Choroid plexus epithelial cell (primary cell): ENCODE data around the gene LRRC15.

ENCODE experiments used
- DNase-seq: peaks from one replicate; pipeline ENCODE4 v3.0.0-alpha.2; 2010; ENCODE audit warnings: low read depth
- H3K4me3 ChIP-seq: 2 replicates; pipeline ENCODE4 v1.5.1; 2011; ENCODE audit warnings: low read depth, mild to moderate bottlenecking, control low read depth, low read length, moderate library complexity
- TF ChIP-seq, protein P1 (sequence below): conservative IDR thresholded peaks from 2 replicates; pipeline ENCODE4 v1.5.1; 2011; ENCODE audit warnings: low read depth, mild to moderate bottlenecking, control low read depth, inconsistent platforms, low read length, moderate library complexity

The LRRC15 gene

DNA sequence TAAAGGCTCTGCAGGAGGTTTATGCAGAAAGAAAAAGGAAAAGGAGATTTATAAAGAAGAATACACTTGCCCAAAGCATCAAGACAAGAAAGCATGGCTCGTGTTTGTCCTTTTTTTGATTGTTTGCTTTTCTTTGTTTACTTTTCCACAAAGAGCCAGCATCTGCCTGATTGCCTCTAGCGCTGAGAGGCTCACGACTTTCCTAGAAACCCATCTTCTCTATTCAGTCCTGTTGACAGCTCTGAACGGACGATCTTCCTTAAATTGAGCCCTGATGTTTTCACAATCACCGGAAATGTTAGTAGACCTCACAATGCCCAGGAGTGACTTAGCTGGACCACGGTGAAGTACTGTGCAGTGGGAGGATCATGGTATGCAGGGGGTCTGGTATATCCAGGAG lies 17.1 kb upstream of the LRRC15 start:
- TF ChIP-seq, protein P1, sequence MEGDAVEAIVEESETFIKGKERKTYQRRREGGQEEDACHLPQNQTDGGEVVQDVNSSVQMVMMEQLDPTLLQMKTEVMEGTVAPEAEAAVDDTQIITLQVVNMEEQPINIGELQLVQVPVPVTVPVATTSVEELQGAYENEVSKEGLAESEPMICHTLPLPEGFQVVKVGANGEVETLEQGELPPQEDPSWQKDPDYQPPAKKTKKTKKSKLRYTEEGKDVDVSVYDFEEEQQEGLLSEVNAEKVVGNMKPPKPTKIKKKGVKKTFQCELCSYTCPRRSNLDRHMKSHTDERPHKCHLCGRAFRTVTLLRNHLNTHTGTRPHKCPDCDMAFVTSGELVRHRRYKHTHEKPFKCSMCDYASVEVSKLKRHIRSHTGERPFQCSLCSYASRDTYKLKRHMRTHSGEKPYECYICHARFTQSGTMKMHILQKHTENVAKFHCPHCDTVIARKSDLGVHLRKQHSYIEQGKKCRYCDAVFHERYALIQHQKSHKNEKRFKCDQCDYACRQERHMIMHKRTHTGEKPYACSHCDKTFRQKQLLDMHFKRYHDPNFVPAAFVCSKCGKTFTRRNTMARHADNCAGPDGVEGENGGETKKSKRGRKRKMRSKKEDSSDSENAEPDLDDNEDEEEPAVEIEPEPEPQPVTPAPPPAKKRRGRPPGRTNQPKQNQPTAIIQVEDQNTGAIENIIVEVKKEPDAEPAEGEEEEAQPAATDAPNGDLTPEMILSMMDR, result no peak
- no peak for DNase-seq
- H3K4me3 ChIP-seq, result no peak overlapping the region

DNA sequence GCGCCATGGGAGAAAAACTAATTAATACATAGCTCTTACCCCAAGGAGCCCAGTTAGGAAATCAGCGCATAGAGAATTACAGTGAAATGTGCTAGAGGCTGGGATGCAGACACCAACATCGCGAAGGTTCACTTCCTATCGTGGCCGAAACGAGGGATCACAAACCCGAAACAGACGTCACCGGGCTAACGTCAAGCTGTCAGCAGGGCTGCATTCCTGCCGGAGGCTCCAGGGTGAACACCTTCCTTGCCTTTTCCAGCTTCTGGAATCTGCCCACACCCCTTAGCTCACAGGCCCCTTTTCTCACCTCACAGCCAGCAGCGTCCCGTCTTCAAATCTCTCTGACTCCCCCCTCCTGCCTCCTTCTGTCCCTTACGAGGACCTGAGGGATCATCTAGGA lies 16.5 kb upstream of the LRRC15 start:
- DNase-seq, result no peak
- TF ChIP-seq, protein P1, result no peak
- H3K4me3 ChIP-seq, result no peak overlapping the region

DNA sequence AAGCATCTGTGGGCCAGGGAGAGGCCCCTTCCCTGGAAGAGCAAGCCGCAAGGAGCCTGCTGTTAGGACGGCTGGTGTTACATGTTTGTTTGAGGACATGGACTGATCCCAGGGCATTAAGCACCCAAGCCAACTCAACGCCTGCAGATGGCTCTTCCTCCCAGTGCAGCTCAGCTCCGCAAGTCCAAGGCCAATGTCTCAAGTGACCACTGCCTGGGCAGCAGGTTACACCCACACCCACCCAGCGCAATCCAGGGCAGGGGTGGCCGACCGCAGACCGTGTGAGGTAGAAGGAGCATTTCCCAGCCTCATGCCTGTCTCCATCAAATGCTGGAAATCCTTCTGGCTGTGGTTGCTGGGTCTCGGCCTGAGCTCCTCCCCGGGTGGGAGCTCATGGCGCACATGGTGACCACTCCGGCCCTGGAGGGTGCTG lies 15.0 kb upstream of the LRRC15 start:
- no peak overlapping the region for H3K4me3 ChIP-seq
- DNase-seq, result no peak
- TF ChIP-seq, protein P1, result no peak

DNA sequence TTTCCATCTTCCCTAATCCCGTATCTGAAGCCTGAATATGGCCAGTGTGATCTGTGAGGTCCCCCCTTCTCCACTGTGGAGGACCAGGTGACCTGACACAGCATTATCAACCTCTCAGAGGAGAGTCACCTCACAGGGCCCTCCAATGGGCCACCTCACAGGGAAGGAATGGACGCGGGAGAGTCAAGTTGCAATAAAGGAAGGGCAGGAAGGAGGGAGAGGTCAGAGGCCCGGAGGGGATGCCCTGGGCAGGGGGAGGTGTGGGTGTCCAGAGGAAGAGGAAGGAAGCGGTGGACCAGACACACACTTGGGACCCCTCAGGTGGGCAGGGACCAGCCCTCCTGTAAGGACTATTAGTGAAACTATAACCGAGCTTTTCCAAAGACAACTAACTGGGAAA lies 14.6 kb upstream of the LRRC15 start:
- DNase-seq, result no peak
- TF ChIP-seq, protein P1, result no peak

DNA sequence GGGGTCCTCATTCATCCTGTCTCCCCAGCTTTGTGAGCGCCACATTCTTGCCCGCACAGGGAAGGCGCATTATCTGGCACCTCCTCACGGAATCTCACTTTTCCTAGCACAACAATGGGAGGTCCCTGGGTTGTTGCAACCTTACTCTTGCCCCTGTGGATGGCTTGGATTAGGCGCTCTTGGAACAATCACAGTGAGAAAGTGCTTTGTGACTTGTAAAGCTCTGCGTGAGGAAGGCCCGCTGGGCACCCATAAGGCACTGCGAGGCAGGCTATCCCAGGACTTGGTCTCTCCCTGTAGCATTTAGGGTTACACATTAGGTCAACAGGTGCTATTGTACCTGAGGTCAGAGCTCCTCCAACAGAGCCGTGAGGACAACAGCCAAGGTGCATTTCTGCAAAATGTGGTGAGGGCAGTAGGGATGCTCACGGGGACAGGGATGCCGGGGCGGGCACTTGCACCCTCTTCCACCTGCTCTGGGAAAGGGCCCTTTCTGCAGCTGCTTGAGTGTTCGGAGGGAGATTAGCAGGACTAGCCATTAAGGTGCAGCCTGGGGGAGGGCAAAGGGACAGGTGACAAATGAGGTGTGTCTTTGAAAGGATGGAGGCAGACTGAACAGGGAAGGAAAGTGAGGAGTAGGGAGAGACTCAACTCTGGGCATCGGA lies 13.9 kb upstream of the LRRC15 start:
- TF ChIP-seq, protein P1, result no peak
- no peak overlapping the region for H3K4me3 ChIP-seq
- DNase-seq, result no peak

More for the DNA sequence above, 14.6 kb upstream of the LRRC15 start:
- no peak overlapping the region for H3K4me3 ChIP-seq

DNA sequence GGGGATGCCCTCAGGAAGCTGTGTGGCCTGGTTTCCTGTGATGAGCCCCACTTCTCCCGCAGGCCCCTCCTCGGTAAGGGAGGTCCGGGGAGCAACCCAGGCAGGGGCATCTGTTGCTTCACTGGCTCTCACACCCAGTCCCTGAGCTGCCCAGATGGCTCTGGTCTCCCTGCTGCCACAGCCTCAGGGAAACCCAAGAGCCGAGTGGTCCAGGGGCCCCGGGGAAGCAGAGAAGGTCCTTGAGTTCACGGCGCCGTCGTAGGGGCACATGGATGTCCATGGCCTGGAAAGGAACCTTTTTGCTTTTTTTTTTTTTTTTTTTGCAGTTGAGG lies 13.3 kb upstream of the LRRC15 start:
- H3K4me3 ChIP-seq, result no peak overlapping the region
- TF ChIP-seq, protein P1, result no peak
- no peak for DNase-seq

DNA sequence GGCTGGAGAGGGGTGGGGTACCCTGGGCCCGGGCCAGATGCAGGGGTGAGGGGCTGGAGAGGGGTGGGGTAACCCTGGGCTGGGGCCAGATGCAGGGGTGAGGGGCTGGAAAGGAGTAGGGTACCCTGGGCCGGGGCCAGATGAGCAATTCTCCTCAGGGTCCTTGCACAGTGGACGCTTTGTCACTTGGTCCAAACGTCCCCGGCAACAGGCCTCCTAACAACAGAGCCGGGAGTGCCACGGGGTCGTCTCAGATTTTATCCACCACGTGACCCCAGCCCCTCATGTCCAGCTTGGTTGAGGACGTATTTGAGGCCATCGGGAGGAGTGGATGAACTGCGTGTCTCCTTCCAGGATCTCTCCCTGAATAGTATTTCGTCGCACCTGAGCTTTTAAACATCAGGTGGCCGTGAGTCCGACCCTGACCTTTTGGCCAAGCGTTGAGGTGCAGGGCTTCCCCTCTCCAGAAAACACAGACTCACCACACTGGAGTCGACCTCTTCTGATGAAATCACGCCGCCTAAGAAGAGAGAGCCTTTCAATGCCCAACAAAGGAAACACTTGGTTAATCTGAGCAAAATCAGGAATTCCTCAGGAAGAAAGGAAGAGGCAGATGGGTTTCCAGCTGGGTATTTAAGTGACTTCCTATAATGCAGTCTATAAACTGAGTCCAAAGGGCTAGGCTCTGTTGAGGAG lies 12.8 kb upstream of the LRRC15 start:
- TF ChIP-seq, protein P1, result no peak
- no peak for DNase-seq
- H3K4me3 ChIP-seq, result no peak overlapping the region
